Panc1 (cell line): ENCODE data around the gene GNAT1. TPM values are rescaled to one million over a fixed set of nuclear protein-coding genes. Genes with fewer than 3 reads are reported as not detected.

Experiments used
- ATAC-seq: fragments of 200-7000 bp; cut with Tn5 transposase; 2 replicates; pipeline ENCODE4 v1.9.1; 2020; ENCODE audit warnings: mild to moderate bottlenecking, moderate library complexity
- BruUV-seq: library from RNA; stranded (reverse); fragments of 400-500 nt; replicated peaks from 2 replicates; lab custom pipeline; 2021; lab: Mats Ljungman, UMichigan
- CTCF ChIA-PET: fragments of 300-600 bp; sonication (Branson Sonifier 250); formaldehyde crosslinking; loops from one replicate; lab custom pipeline; 2022; ENCODE audit warnings: antibody characterized with exemption; lab: Charles Lee
- POLR2A ChIA-PET: fragments of 300-600 bp; sonication (Branson Sonifier 250); formaldehyde crosslinking; loops from one replicate; lab custom pipeline; 2022; ENCODE audit warnings: antibody characterized with exemption; lab: Charles Lee
- DNase-seq: peaks from one replicate; pipeline ENCODE4 v3.0.0-alpha.2; 2010; ENCODE audit warnings: low read depth, low spot score
- H3K27ac ChIP-seq: 2 replicates; pipeline ENCODE4 v1.5.1; 2011; ENCODE audit warnings: mild to moderate bottlenecking, low read length, inconsistent platforms
- H3K27me3 ChIP-seq: fragments of 200-500 bp; sonication (Bioruptor generic); 2 replicates; pipeline ENCODE4 v1.6.0; 2014; ENCODE audit warnings: low read length, inconsistent platforms; ENCODE audit not compliant: control insufficient read depth, insufficient read depth
- H3K36me3 ChIP-seq: fragments of 200-500 bp; sonication (Bioruptor generic); 2 replicates; pipeline ENCODE4 v1.5.1; 2014; ENCODE audit warnings: inconsistent platforms, mild to moderate bottlenecking, low read length, moderate library complexity; ENCODE audit not compliant: control insufficient read depth, insufficient read depth
- H3K4me1 ChIP-seq: 2 replicates; pipeline ENCODE4 v1.5.1; 2011; ENCODE audit warnings: inconsistent platforms, mild to moderate bottlenecking, low read length, moderate library complexity; ENCODE audit not compliant: control insufficient read depth, insufficient read depth
- H3K4me3 ChIP-seq, 2 experiments: 2 replicates each; pipeline ENCODE4 v1.5.1; 2011 to 2012; ENCODE audit warnings: low read depth in 2 of 2, low read length in 2 of 2, mild to moderate bottlenecking in 2 of 2, inconsistent platforms in 1 of 2, moderate library complexity in 1 of 2
- H3K9me3 ChIP-seq: fragments of 200-500 bp; sonication (Bioruptor generic); 2 replicates; pipeline ENCODE4 v1.5.1; 2014; ENCODE audit warnings: low read depth, mild to moderate bottlenecking, inconsistent platforms, low read length, moderate library complexity; ENCODE audit not compliant: control insufficient read depth, insufficient read depth
- POLR2AphosphoS5 ChIP-seq: IDR thresholded peaks from 2 replicates; pipeline ENCODE4 v1.6.1; 2012; ENCODE audit warnings: mild to moderate bottlenecking, low read depth, low read length, moderate library complexity
- SIN3A ChIP-seq: IDR thresholded peaks from 2 replicates; pipeline ENCODE4 v1.6.1; 2012; ENCODE audit warnings: low read depth, mild to moderate bottlenecking, low read length, moderate library complexity, borderline replicate concordance; ENCODE audit not compliant: insufficient read depth
- TCF7L2 ChIP-seq: IDR thresholded peaks from 2 replicates; pipeline ENCODE4 v1.6.1; 2011; ENCODE audit warnings: mild to moderate bottlenecking, low read depth, low read length, inconsistent platforms
- in situ Hi-C: cut with HindIII; loops from 2 replicates; pipeline ENCODE4 v1.10.0; 2016; ENCODE audit warnings: low sequenced_read_pairs, low pct_unique_long_range_greater_than_20kb
- intact Hi-C: fragments of 100-400 bp; cut with micrococcal nuclease; formaldehyde crosslinking; loops from one replicate; pipeline ENCODE4 v1.10.0; 2022; ENCODE audit not compliant: unreplicated experiment
- total RNA-seq: library from RNA; stranded (reverse); gene quantifications from one replicate; pipeline ENCODE4 v1.2.1, GENCODE V29; 2021; ENCODE audit not compliant: unreplicated experiment
- TF ChIP-seq, protein P1 (sequence below), 2 experiments: IDR thresholded peaks; 2 replicates each; pipeline ENCODE4 v1.6.1; 2011 to 2012; ENCODE audit warnings: low read depth in 2 of 2, control low read depth in 1 of 2, low read length in 1 of 2, mild to moderate bottlenecking in 1 of 2, moderate library complexity in 1 of 2; ENCODE audit not compliant: insufficient read depth in 1 of 2
- TF ChIP-seq, protein P2 (sequence below): fragments of 450-650 bp; IDR thresholded peaks from 2 replicates; pipeline ENCODE4 v1.5.1; 2017; ENCODE audit warnings: mild to moderate bottlenecking

GNAT1 gene
- total RNA-seq, 1 experiment from 2014 or later = not detected

GRCh38 chr3:50177346-50177745, 14.1 kb upstream of the GNAT1 start:
- BruUV-seq = no TSS peak
- in situ Hi-C loops = no loop called here
- POLR2A ChIA-PET = no interaction called here
- DNase-seq = no peak
- intact Hi-C loops = no loop called here
- H3K36me3 ChIP-seq = no peaks in the 10 kb centered on the region; the same call in 1 of the 2 replicates
- no peaks in the 10 kb centered on the region for H3K27me3 ChIP-seq
- CTCF ChIA-PET = no interaction called here
- H3K27ac ChIP-seq = peak overlapping the region; percentile 57; the same call in 1 of the 2 replicates
- peaks cover 23% of the 10 kb centered on the region for H3K4me1 ChIP-seq
- no peak for TF ChIP-seq SIN3A
- TF ChIP-seq, protein P1, sequence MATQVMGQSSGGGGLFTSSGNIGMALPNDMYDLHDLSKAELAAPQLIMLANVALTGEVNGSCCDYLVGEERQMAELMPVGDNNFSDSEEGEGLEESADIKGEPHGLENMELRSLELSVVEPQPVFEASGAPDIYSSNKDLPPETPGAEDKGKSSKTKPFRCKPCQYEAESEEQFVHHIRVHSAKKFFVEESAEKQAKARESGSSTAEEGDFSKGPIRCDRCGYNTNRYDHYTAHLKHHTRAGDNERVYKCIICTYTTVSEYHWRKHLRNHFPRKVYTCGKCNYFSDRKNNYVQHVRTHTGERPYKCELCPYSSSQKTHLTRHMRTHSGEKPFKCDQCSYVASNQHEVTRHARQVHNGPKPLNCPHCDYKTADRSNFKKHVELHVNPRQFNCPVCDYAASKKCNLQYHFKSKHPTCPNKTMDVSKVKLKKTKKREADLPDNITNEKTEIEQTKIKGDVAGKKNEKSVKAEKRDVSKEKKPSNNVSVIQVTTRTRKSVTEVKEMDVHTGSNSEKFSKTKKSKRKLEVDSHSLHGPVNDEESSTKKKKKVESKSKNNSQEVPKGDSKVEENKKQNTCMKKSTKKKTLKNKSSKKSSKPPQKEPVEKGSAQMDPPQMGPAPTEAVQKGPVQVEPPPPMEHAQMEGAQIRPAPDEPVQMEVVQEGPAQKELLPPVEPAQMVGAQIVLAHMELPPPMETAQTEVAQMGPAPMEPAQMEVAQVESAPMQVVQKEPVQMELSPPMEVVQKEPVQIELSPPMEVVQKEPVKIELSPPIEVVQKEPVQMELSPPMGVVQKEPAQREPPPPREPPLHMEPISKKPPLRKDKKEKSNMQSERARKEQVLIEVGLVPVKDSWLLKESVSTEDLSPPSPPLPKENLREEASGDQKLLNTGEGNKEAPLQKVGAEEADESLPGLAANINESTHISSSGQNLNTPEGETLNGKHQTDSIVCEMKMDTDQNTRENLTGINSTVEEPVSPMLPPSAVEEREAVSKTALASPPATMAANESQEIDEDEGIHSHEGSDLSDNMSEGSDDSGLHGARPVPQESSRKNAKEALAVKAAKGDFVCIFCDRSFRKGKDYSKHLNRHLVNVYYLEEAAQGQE (IDR thresholded peaks at IDR 0.05; ENCODE audit: insufficient read depth in 1 of 2, low read depth in 2 of 2, low read length in 1 of 2) = no peak
- TF ChIP-seq TCF7L2 = no peak
- TF ChIP-seq, protein P2, sequence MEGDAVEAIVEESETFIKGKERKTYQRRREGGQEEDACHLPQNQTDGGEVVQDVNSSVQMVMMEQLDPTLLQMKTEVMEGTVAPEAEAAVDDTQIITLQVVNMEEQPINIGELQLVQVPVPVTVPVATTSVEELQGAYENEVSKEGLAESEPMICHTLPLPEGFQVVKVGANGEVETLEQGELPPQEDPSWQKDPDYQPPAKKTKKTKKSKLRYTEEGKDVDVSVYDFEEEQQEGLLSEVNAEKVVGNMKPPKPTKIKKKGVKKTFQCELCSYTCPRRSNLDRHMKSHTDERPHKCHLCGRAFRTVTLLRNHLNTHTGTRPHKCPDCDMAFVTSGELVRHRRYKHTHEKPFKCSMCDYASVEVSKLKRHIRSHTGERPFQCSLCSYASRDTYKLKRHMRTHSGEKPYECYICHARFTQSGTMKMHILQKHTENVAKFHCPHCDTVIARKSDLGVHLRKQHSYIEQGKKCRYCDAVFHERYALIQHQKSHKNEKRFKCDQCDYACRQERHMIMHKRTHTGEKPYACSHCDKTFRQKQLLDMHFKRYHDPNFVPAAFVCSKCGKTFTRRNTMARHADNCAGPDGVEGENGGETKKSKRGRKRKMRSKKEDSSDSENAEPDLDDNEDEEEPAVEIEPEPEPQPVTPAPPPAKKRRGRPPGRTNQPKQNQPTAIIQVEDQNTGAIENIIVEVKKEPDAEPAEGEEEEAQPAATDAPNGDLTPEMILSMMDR = no peak
- no peak for TF ChIP-seq POLR2AphosphoS5
- no peak for ATAC-seq
- H3K4me3 ChIP-seq = no peak overlapping the region
- H3K9me3 ChIP-seq = no peaks in the 10 kb centered on the region

GRCh38 chr3:50179710-50180109, 11.7 kb upstream of the GNAT1 start:
- no peaks in the 10 kb centered on the region for H3K36me3 ChIP-seq

More at GRCh38 chr3:50179710-50180109, 11.7 kb upstream of the GNAT1 start:
- ATAC-seq = no peak
- no peaks in the 10 kb centered on the region for H3K9me3 ChIP-seq
- peaks cover 16% of the 10 kb centered on the region for H3K4me1 ChIP-seq
- TSS peak; percentile 32 for BruUV-seq
- peak; percentile 85 for TF ChIP-seq TCF7L2
- TF ChIP-seq, protein P1 (IDR thresholded peaks at IDR 0.05; ENCODE audit: insufficient read depth in 1 of 2, low read depth in 2 of 2, low read length in 1 of 2) = no peak
- no peak for TF ChIP-seq POLR2AphosphoS5
- no peak for TF ChIP-seq SIN3A
- DNase-seq = no peak
- H3K4me3 ChIP-seq = no peak overlapping the region
- ChIA-PET CTCF (interaction anchor here (1.1 kb wide), 1 partner anchor 8 kb away, joined by 6 read pairs; no protein-coding TSS in a partner anchor), POLR2A (no interaction called here)
- in situ Hi-C loops = no loop called here
- H3K27me3 ChIP-seq = no peaks in the 10 kb centered on the region
- H3K27ac ChIP-seq = no peak overlapping the region; the same call in 1 of the 2 replicates
- intact Hi-C loops = no loop called here
